Skeletal muscle tissue (tissue), 4 donors: ENCODE results near the gene TAS1R1. TPM values are rescaled to one million over a fixed set of nuclear protein-coding genes. Genes with fewer than 3 reads are reported as not detected.

Source experiments
- H3K27ac ChIP-seq: one replicate; pipeline ENCODE4 v1.7.0; 2013; ENCODE audit warnings: mild to moderate bottlenecking, low read depth, low read length, inconsistent platforms
- H3K27me3 ChIP-seq, 3 donors: one replicate each; pipeline ENCODE4 v1.7.0; 2013; ENCODE audit warnings: low read length in 3 of 3; ENCODE audit not compliant: control insufficient read depth in 3 of 3, insufficient read depth in 3 of 3
- H3K36me3 ChIP-seq, 3 donors: one replicate each; pipeline ENCODE4 v1.7.0; 2013; ENCODE audit warnings: low read length in 3 of 3; ENCODE audit not compliant: control insufficient read depth in 3 of 3, insufficient read depth in 3 of 3
- H3K4me1 ChIP-seq, 3 donors: one replicate each; pipeline ENCODE4 v1.7.0; 2013; ENCODE audit warnings: low read length in 3 of 3, mild to moderate bottlenecking in 3 of 3; ENCODE audit not compliant: control insufficient read depth in 3 of 3, insufficient read depth in 3 of 3
- H3K4me3 ChIP-seq, 3 donors: one replicate each; pipeline ENCODE4 v1.7.0; 2013; ENCODE audit warnings: low read length in 3 of 3
- H3K9ac ChIP-seq, 3 donors: one replicate each; pipeline ENCODE4 v1.7.0; 2013; ENCODE audit warnings: low read length in 3 of 3, mild to moderate bottlenecking in 3 of 3, moderate library complexity in 2 of 3, low read depth in 1 of 3
- H3K9me3 ChIP-seq, 3 donors: one replicate each; pipeline ENCODE4 v1.7.0; 2013; ENCODE audit warnings: low read length in 3 of 3; ENCODE audit not compliant: control insufficient read depth in 3 of 3
- total RNA-seq: library from RNA; depleted of rRNA; stranded (reverse); fragments of >200 nt; gene quantifications from one replicate; pipeline ENCODE4 v1.2.3, GENCODE V29; 2014
- donor health status: Osteomylitis.

Gene TAS1R1
- total RNA-seq, 1 donor from 2014 or later, result 5.7 TPM

DNA sequence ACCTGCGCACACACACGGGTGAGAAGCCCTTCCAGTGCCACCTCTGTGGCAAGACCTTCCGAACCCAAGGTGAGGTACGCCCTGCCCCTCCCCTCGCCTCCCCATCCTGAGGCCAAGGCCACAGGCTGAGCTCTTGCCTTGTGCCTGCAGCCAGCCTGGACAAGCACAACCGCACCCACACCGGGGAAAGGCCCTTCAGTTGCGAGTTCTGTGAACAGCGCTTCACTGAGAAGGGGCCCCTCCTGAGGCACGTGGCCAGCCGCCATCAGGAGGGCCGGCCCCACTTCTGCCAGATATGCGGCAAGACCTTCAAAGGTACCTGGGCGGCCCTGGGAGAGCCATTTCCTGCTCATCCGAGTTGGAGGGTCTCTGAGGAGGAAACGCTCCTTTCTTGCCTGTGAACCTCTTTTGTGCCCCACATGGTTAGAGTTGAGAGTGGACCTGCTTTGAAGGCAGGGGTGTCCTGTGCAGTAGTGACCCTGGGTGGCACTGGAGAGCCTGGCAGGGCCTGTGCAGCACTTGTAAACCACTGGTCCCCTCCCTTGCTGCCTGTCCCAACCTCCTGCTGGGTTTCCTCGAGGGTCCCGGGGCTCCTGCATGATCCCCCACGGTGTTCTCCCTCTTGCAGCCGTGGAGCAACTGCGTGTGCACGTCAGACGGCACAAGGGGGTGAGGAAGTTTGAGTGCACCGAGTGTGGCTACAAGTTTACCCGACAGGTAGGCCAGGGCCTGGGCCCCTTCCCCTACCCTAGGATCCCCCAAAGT, 33.2 kb downstream of the TAS1R1 start:
- Histone ChIP-seq H3K9ac (peak overlapping the region; percentile 3 to 77 (median 61)), H3K27ac (peak overlapping the region; percentile 49), H3K4me3 (peak overlapping the region in 2 of 3 donors; percentile 32 to 45), H3K36me3 (peaks cover 43 to 52% (median 47%) of the 10 kb centered on the region in 3 donors), H3K9me3 (no peaks in the 10 kb centered on the region), H3K4me1 (peaks cover 82 to 93% (median 90%) of the 10 kb centered on the region in 3 donors), H3K27me3 (no peaks in the 10 kb centered on the region)

DNA sequence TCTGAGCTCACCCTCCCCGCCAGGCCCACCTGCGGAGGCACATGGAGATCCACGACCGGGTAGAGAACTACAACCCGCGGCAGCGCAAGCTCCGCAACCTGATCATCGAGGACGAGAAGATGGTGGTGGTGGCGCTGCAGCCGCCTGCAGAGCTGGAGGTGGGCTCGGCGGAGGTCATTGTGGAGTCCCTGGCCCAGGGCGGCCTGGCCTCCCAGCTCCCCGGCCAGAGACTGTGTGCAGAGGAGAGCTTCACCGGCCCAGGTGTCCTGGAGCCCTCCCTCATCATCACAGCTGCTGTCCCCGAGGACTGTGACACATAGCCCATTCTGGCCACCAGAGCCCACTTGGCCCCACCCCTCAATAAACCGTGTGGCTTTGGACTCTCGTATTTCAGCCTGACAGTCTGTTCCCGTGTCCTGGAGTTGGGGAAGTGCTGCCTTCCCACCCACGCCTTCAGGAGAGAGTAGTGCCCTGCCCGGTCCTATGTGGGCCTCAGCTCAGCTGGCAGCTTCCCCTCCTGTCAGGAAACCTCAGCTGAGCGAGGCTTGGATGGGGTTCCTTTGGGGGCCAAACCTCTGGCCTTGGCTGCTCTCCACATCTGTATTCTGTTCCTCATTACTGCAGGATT, 33.9 kb downstream of the TAS1R1 start:
- Histone ChIP-seq H3K27me3 (no peaks in the 10 kb centered on the region), H3K4me3 (peak overlapping the region in 1 of 3 donors; percentile 22), H3K27ac (peak overlapping the region; percentile 49), H3K36me3 (peaks cover 50 to 59% (median 54%) of the 10 kb centered on the region in 3 donors), H3K9ac (peak overlapping the region in 2 of 3 donors; percentile 57 to 77), H3K9me3 (no peaks in the 10 kb centered on the region), H3K4me1 (peaks cover 87 to 97% (median 97%) of the 10 kb centered on the region in 3 donors)

DNA sequence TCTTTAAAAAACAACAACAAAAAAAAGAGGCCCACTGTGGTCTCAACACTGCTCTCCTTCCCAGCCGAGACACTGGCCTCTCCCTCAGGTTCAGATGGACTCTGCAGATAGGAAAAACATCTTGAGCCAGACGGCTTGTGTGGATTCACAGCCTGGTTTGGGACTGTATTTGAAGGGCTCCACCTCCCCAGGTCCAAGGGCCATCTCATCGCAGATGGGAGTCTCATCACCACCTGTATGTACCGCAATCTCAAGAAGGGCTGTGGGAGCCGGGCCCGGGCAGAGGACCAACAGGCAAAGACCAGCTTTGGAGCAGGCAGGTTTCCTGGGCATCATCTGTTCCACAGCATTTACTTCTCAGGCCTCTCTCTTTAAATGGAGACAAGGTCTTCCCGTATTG, 34.9 kb downstream of the TAS1R1 start:
- Histone ChIP-seq H3K4me1 (peaks cover 77 to 98% (median 93%) of the 10 kb centered on the region in 3 donors), H3K4me3 (no peak overlapping the region), H3K27ac (no peak overlapping the region), H3K36me3 (peaks cover 58 to 67% (median 64%) of the 10 kb centered on the region in 3 donors), H3K9ac (peak overlapping the region in 2 of 3 donors; percentile 57 to 77), H3K27me3 (no peaks in the 10 kb centered on the region), H3K9me3 (no peaks in the 10 kb centered on the region)

GRCh38 chr1:6591222-6591621, 36.1 kb downstream of the TAS1R1 start:
- peaks cover 70 to 79% (median 76%) of the 10 kb centered on the region in 3 donors for H3K36me3 ChIP-seq
- peak overlapping the region; percentile 26 for H3K27ac ChIP-seq
- peaks cover 80 to 98% (median 93%) of the 10 kb centered on the region in 3 donors for H3K4me1 ChIP-seq
- H3K27me3 ChIP-seq, result no peaks in the 10 kb centered on the region
- H3K9me3 ChIP-seq, result no peaks in the 10 kb centered on the region
- H3K9ac ChIP-seq, result peak overlapping the region in 2 of 3 donors; percentile 51 to 68
- peak overlapping the region in 1 of 3 donors; percentile 29 for H3K4me3 ChIP-seq

DNA sequence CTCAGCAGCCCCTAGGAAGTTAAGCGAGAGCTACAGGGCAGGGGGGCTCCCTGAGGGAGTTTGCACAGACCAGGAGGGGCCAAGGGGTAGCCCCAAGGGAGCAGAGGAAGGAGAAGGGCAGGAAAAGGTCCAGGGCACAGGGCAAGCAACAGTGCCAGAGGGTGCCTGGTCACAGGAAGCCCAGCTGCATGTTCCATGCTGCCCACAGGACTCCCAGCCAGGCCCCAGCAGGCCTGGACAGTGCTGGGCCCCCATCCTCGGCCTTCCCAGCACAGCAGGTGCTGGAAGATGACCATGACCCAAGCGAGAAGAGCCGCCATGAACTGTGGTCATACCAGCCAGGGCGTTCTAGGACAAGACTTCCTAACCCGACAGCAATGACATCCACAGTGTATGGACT, 36.5 kb downstream of the TAS1R1 start:
- Histone ChIP-seq H3K9ac (peak overlapping the region in 2 of 3 donors; percentile 51 to 68), H3K9me3 (no peaks in the 10 kb centered on the region), H3K4me1 (peaks cover 81 to 100% (median 93%) of the 10 kb centered on the region in 3 donors), H3K27ac (peak overlapping the region; percentile 26), H3K27me3 (no peaks in the 10 kb centered on the region), H3K36me3 (peaks cover 74 to 83% (median 80%) of the 10 kb centered on the region in 3 donors), H3K4me3 (no peak overlapping the region)

GRCh38 chr1:6592441-6592840, 37.3 kb downstream of the TAS1R1 start:
- H3K27me3 ChIP-seq, result no peaks in the 10 kb centered on the region
- peak overlapping the region in 2 of 3 donors; percentile 9 to 57 for H3K9ac ChIP-seq
- H3K9me3 ChIP-seq, result no peaks in the 10 kb centered on the region
- H3K27ac ChIP-seq, result no peak overlapping the region
- peaks cover 81 to 100% (median 93%) of the 10 kb centered on the region in 3 donors for H3K4me1 ChIP-seq
- H3K4me3 ChIP-seq, result no peak overlapping the region
- H3K36me3 ChIP-seq, result peaks cover 82 to 91% (median 88%) of the 10 kb centered on the region in 3 donors

GRCh38 chr1:6592865-6593593, 37.9 kb downstream of the TAS1R1 start:
- peaks cover 87 to 94% (median 91%) of the 10 kb centered on the region in 3 donors for H3K36me3 ChIP-seq
- H3K9me3 ChIP-seq, result no peaks in the 10 kb centered on the region
- no peak overlapping the region for H3K27ac ChIP-seq
- H3K4me3 ChIP-seq, result no peak overlapping the region
- H3K9ac ChIP-seq, result peak overlapping the region in 1 of 3 donors; percentile 57
- no peaks in the 10 kb centered on the region for H3K27me3 ChIP-seq
- peaks cover 81 to 100% (median 93%) of the 10 kb centered on the region in 3 donors for H3K4me1 ChIP-seq

DNA sequence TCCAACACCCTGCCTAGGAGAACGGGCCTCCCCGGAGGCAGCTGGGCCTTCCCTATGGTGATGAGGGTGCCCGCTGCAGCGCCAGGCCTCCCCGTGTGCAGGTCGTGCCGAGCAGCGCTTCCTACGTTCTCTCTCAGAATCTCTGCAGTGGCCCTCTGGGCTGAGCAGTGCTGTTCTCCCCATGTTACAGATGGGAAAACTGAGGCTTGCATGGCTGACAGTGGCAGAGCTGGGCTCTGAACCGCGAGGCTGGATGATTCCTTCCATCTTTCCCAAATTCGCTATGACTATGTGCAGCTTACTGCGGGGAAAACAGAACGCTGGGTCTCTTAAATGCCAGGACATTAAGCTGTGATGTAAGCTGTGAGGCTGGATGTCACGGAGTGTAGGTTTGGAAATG, 38.7 kb downstream of the TAS1R1 start:
- no peaks in the 10 kb centered on the region for H3K9me3 ChIP-seq
- no peak overlapping the region for H3K27ac ChIP-seq
- no peak overlapping the region for H3K9ac ChIP-seq
- H3K27me3 ChIP-seq, result no peaks in the 10 kb centered on the region
- no peak overlapping the region for H3K4me3 ChIP-seq
- H3K4me1 ChIP-seq, result peaks cover 78 to 98% (median 89%) of the 10 kb centered on the region in 3 donors
- peaks cover 83 to 91% (median 86%) of the 10 kb centered on the region in 3 donors for H3K36me3 ChIP-seq

DNA sequence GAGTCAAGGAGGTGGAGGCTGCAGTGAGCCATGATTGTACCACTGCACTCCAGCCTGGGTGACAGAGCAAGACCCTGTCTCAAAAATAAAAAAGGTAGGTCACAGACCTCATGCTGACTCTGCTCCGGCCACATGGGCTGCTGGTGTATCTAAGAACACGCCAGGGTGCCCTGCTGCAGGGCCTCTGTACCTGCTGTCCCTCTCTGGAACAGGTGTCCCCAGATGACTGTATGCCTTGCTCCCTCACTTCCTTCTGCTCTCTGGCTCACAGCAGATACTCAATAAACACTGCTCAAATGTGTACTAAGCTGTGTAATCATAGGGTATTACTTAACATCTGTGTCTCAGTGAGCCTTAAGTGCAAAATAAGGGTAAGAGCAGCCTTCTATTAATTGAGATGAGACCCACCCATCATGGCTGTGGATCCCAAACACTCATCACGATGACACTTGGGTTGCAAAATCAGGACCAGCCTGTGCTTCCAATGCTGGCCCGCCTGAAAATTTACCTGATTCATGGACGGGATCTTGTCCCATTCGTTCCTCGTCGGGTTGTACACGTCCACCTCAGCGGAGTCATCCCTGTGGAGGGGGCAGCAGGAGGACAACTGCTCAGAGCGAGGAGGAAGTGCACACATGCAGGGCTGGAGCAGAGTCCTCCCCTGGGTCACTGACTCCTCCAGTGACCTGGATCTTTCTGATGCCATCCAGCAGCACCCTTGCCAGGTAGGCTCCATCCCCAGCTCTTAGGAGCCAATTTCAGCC, 40.1 kb downstream of the TAS1R1 start:
- no peaks in the 10 kb centered on the region for H3K27me3 ChIP-seq
- H3K4me3 ChIP-seq, result no peak overlapping the region
- H3K36me3 ChIP-seq, result peaks cover 77 to 87% (median 80%) of the 10 kb centered on the region in 3 donors
- peaks cover 74 to 96% (median 89%) of the 10 kb centered on the region in 3 donors for H3K4me1 ChIP-seq
- peak overlapping the region in 1 of 3 donors; percentile 100 for H3K9ac ChIP-seq
- H3K9me3 ChIP-seq, result no peaks in the 10 kb centered on the region
- H3K27ac ChIP-seq, result no peak overlapping the region
